ENCODE measurements around the gene MMP20. TPM values are rescaled to one million over a fixed set of nuclear protein-coding genes. Genes with fewer than 3 reads are reported as not detected.

Gene MMP20
- polyA plus RNA-seq, 3 donors, result not detected

DNA sequence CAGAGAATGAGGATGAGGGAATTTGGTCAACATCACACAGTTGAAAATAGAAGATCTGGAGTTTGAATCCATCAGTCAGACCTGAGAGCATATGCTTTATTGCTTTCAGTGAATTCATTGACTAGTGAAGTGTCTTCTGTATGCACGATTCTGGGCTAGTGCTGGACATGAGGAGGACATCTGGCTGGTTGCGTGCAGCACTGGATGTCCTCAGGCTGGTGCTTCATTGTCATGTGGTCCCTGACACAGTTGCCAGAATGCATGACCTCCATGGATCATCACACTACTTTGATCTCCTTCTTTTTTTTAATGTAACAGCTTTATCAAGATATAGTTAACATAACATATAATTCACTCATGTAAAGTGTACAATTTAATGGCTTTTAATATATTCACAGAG, 50.1 kb downstream of the MMP20 start:
- WGBS, 3 donors, result 73 to 96% (median 92%) methylated on average over 2 of the region's 2 CpGs

DNA sequence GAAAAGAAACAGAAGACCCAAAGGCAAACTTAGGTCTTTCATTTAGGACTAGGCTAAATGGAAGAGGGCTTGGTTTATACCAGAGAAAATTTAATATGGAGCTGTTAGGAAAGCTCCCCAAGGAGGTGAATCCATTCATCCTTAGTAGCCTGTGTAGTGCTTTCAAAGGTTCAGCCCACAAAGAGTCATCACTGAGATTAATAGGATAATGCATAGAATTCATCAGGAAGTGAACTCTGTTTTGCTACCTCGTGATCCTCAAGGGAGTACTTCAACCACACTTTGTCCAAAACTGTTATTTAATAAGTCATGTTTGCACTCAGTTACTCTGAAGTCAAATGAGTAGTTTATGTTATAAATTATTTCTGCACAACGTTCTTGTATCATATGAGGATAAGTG, 51.3 kb downstream of the MMP20 start:
- no peak overlapping the region for H3K27ac ChIP-seq (ENCODE audit: low read depth, low read length)
- 24 to 43% (median 37%) methylated on average over 2 of the region's 2 CpGs for WGBS, 3 donors

More for the DNA sequence above, 50.1 kb downstream of the MMP20 start:
- no peak overlapping the region for H3K27ac ChIP-seq (ENCODE audit: low read depth, low read length)

DNA sequence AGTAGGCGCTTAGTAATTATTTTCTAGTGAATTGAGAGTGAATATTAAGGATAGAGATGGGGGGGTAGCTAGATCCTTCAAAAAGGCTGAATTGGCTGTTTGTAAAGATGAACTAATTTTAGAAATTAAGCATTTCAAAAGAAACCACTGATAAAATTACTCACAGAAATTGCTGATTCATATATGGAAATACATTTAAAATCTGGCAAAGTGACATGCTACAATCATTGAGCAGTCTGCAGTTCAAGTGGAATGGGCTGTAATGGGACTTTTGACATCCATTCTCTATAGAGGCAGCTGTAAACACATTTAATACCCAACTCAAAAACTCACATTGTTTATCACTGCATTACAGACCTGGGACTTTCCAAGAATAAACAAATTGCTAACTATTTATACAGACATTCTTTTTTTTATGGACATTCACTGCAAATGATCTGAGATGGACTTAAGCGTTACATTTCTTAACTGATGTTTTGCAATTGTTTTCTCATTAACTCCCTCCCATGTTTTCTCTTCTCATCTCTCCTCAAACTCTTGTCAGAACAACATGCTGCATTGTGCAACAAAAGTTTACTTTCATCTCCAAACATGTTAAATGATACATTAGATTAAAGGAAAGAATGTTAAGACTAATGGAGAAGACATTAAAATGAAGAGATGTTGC, 52.4 kb downstream of the MMP20 start:
- H3K27ac ChIP-seq (ENCODE audit: low read depth, low read length), result no peak overlapping the region
- WGBS, 3 donors, result 77 to 85% (median 79%) methylated on average over 2 of the region's 2 CpGs

DNA sequence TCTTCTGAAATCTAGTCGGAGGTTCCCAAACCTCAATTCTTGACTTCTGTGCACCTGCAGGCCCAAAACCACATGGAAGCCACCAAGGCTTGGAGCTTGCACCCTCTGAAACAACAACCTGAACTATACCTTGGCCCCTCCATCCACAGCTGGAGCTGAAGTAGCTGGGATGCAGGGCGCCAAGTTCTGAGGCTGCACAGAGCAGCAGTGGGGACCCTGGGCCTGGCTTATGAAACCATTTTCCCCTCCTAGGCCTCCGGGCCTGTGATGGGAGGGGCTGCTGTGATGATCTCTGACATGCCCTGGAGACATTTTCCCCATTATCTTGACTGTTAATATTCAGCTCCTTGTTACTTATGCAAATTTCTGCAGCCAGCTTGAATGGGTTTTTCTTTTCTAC, 56.3 kb downstream of the MMP20 start:
- 51 to 73% (median 63%) methylated on average over 3 of the region's 3 CpGs for WGBS, 3 donors
- H3K27ac ChIP-seq (ENCODE audit: low read depth, low read length), result no peak overlapping the region

DNA sequence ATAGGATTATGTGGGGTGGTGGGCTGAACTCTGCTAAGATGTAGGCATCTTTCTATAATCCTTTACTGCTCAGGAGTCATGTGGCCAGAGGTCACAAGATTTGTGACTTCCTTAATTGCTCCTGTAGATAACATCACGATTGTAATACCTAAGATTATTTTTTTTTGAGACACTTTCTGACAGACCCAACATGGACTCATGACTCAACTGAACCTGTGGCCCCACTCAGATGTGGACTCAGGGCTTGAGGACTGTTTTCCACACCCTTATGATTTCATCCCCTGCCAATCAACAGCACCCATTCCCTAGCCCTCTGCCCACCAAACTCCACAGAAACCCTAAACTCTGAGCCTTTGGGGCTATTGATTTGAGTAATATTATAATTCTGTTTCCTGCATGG, 59.0 kb downstream of the MMP20 start:
- no peak overlapping the region for H3K27ac ChIP-seq (ENCODE audit: low read depth, low read length)
- 44 to 52% (median 47%) methylated on average over 1 of the region's 1 CpG for WGBS, 3 donors

DNA sequence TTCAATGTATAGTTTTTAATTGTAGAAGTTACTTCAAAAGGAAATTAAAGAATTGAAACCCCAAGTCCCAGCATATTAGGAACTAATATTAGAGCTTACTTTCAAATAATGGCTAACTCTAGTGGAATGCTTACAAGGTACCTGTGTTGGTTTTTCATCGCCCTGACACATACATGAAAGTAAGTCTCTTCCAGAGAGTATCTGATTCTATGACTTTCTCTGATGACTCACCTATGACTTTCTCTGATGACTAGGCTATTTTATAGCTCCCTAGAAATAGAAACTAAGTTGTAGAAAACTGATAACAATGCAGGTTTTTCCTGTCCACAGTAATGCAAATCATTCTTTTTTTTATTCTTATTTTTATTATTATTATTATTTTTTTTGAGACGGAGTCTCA, 61.0 kb downstream of the MMP20 start:
- WGBS, 3 donors, result 65 to 82% (median 78%) methylated on average over 2 of the region's 2 CpGs
- no peak overlapping the region for H3K27ac ChIP-seq (ENCODE audit: low read depth, low read length)

DNA sequence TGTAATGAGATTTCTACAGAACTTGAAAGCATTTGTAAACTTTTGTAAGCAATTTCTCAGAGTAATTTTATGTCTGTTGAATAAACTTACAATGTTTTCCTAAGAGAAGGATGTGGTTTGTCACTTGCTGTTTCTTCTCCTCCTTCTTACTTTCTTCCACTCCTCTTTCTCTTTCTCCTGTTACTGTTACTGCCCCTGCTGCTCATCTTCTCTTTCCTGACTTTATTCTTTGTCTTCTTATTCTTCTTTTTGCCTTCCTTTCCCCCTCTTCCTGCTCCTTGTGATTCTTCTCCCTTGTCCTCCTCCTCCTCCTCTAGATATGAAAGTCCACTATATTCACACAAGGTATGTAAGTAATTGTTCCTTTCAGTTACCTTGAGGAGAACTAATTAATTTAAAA, 63.5 kb downstream of the MMP20 start:
- no peak overlapping the region for H3K27ac ChIP-seq (ENCODE audit: low read depth, low read length)

DNA sequence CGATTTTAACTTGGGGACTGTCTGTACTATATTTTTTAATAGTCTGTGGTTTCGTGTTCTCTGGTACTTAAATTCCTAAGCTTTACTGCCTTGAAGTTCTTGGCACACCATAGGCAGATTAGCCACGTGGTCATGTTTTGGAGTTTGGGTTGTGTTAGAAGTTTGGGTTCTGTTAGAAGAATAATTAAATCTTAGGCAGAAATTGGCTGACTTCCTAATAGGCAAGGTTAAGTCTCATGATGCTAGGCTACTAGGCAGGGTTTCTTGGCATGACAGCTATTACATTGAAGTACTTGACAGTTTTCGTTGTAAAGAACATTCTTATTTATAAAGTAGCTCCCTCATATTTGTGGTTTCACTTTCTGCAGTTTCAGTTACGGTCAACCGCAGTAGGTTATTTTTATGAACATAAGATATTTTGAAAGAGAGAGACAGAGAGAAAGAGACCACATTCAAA, 64.5 kb downstream of the MMP20 start:
- 12 to 50% (median 22%) methylated on average over 6 of the region's 6 CpGs for WGBS, 3 donors

DNA sequence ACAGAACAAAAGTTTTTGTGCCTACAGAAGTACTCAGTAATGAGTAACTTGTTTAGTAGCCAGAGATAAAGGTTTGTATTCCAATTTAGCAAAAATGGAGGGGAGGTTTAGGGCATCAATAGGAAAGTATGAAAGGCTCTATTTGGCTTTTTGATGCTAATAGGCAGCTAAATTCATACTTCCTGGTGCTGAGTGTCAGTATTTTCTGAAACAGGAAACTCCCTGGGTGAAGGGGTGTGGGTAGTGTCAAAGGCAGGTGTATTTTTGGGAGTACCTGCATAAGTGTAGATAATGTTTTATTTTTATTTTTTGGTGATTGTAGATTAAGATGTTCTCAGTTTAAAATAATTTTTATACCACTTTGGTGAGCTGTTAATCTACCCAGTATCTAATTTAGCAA, 65.3 kb downstream of the MMP20 start:
- H3K27ac ChIP-seq (ENCODE audit: low read depth, low read length), result no peak overlapping the region

More for the DNA sequence above, 64.5 kb downstream of the MMP20 start:
- no peak overlapping the region for H3K27ac ChIP-seq (ENCODE audit: low read depth, low read length)

DNA sequence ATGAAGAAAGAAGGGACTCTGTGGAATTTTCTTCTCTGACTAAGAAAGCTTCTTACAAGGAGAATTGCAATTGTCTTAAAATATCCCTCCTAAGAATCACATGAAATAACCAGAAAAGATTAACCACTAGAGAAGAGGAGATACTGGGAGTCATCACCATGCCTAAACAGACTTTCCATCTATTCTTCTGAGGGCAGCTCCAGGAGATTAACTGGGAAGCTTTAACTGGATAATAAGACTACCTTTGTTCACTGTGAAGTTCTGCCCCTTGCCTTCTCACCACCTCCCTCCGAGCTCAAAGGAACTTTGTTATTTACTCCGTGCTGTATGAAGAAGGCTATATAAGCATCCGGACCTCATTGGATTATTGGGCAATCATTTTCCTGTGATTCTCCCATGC, 70.0 kb downstream of the MMP20 start:
- no peak overlapping the region for H3K27ac ChIP-seq (ENCODE audit: low read depth, low read length)
- WGBS, 3 donors, result 74 to 80% (median 76%) methylated on average over 3 of the region's 3 CpGs

DNA sequence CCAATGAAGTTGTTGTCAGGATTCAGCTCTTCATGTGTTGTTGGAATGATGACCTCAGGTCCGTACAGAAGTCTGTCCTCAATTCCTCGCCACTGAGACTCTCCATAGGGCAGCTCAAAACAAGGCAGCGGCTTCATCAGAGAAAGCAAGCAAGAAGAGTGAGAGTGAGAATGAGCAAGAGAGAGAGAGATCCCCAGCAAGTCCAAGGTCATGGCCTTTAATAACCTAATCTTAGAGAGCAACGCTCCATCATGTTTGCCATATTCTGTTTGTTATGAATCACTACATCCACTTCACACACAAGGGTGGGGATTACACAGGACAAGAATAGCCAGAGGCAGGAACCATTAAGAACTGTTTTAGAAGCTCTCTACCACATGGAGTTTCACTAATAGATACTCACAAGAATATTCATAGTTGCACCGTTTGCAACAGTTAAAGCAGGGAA, 71.3 kb downstream of the MMP20 start:
- H3K27ac ChIP-seq (ENCODE audit: low read depth, low read length), result no peak overlapping the region
- 86 to 92% (median 90%) methylated on average over 5 of the region's 5 CpGs for WGBS, 3 donors

DNA sequence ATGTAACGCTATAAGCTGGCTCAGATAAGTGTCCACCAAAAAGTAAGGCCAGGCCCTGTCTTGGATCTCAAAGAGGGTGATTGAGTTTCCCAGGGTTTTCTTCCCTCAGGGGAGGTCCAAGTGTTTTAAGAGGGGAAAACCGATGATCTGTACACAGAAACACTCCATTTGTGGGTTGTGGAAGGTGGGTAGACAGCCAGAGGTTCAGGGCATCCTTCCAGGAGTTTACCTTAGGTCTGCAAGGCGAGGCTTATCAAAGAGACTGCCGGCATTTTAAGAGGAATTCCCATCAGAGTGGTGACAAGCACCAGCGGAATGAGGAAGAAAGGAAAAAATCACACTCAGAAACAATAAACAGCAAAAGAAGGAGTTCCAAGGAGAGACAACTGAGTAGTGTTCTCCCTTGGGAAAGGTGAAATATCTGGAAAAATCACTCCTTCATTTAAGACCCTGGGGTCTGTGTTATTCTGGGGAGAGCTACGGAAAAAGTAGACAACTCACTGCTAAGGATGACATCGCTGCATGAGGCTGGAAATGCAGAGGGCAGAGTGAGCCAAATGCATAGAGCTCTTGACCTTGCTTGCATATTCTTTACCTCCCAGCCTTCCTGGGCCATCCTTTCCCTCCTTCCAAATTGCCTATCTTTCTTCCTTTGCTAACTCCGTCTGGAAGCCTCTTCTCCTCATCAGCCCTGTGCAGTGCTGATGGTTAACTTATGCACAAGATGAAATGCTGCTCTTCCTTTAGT, 72.5 kb downstream of the MMP20 start:
- no peak overlapping the region for H3K27ac ChIP-seq (ENCODE audit: low read depth, low read length)
- 61 to 75% (median 74%) methylated on average over 8 of the region's 8 CpGs for WGBS, 3 donors

DNA sequence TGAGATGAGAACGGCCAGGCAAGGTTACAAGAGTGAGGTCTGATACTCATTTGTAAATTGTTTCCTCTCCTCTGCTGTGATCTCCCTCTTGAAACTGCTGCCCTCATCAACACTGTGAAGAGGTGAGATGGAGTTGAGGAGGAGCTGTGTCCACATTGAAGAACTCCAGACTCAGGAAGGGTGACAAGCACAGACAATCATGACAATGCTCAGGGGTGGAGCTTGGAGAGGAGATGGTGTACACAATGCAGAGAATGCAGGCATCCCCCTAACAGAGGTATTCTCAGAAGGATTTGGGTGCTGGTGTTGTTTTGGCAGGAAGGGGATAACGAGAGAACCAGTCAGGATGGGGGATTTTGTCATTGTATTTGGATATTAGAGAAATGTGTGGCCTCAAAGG, 73.1 kb downstream of the MMP20 start:
- 56 to 74% (median 63%) methylated on average over 2 of the region's 2 CpGs for WGBS, 3 donors
- no peak overlapping the region for H3K27ac ChIP-seq (ENCODE audit: low read depth, low read length)

DNA sequence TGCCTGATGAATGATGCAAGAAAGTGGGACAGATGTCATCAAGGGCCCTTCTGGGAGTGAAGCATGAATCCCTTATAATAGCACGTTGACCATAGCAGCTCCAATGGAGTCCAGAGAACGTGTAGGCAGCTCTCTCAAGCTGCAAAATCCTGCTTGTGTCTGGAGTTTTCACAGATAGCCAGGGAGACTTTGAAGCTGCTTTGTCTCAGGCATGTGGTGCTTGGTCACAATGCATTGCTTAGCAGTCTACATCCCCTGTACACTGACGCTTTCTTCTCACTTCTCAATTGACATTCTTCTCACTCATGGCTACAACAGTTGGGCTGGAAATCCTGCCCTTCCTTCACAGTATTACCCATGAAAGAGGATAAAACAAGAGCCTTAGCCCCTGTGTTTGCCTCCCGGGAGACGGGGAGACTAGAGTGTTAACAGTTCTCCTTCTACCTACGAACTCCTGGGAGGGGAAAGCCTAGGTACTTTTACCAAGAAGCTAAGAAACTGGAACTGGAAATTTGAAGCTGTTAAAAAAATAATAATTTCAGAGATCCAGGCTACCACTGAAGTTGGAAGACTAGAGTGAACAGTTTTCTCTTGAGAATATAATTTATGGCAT, 73.9 kb downstream of the MMP20 start:
- H3K27ac ChIP-seq (ENCODE audit: low read depth, low read length), result no peak overlapping the region

DNA sequence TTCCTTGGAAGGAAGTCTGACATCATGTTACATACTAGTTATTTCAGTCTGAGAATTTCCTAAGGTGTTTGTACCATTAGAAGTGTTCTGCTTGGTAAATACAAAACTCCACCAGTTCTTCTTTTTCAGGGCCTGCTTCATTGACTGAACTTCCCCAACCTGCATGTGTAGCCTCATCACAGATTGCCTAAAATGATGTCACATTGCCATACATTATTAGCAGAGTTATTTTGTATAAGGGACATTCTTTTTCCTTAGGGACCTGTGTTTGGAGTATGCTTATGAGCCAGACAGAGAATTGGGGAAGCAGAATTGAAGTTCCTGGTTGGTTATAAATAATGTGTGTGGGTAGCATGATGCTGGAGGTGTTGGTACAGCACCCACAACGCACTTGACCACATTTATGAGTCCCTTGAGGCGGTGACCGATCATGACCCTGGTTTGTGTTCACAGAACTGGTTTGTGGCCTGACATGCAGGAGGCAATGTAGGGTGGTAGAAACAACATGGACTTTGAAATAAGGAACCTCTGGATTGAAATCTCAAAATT, 78.1 kb downstream of the MMP20 start:
- 49 to 79% (median 54%) methylated on average over 3 of the region's 3 CpGs for WGBS, 3 donors
- no peak overlapping the region for H3K27ac ChIP-seq (ENCODE audit: low read depth, low read length)

More for the DNA sequence above, 73.9 kb downstream of the MMP20 start:
- WGBS, 3 donors, result 60 to 76% (median 70%) methylated on average over 6 of the region's 6 CpGs

DNA sequence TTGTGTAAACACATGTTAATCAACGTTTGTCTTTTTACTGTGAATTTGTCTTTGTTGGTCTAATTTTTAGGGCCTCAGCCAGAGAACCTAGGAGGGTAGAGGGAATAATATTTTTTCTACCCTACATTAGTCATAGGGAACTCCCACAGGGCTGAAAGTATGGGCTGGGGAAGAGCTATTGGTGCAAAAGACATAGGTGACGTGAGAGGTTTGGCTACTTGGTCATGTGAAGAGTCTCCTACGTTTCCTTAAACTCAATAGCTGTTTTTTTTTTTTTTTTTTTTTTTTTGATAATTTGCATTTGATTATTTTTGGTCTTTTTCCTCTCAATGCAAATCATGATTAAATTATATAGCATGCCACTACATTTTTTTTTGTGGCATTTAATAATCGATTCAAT, 78.7 kb downstream of the MMP20 start:
- H3K27ac ChIP-seq (ENCODE audit: low read depth, low read length), result no peak overlapping the region
- 69 to 79% (median 75%) methylated on average over 4 of the region's 4 CpGs for WGBS, 3 donors

DNA sequence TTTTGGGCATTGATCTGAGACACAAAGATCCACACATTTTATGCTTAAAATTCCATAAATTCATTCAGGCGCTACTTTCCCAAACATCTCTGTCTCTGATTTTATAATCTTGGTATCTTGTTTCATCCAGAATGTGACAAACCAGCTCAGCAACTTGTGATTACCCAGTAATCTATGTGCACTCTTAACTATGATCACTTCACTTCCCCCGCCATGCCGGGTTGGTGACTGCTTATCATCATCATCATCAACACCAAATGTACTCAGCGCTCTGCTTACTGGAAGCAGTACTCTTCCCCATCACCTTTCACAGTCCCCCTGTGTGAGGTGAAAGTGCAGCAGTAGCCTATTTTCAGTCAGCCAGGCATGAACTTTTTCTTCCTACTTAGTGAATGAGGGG, 79.4 kb downstream of the MMP20 start:
- no peak overlapping the region for H3K27ac ChIP-seq (ENCODE audit: low read depth, low read length)
- 67 to 78% (median 71%) methylated on average over 4 of the region's 4 CpGs for WGBS, 3 donors

DNA sequence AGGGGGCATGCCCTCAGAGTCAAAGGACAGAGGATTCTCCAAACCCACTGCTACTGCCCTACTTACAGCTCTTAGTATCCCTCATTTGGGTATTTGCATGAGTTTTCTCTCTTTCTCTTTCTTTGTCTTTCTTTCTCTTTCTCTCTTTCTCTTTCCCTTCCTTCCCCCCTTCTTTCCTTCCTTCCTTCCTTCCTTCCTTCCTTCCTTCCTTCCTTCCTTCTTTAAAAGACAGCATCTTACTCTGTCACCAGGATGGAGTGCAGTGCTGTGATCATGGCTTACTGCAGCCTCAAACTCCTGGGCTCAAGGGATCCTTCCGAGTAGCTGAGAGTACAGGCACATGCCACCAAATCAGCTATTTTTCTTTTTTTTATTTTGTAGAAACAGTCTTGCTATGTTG, 80.5 kb downstream of the MMP20 start:
- 72 to 96% (median 89%) methylated on average over 1 of the region's 1 CpG for WGBS, 3 donors
- no peak overlapping the region for H3K27ac ChIP-seq (ENCODE audit: low read depth, low read length)

DNA sequence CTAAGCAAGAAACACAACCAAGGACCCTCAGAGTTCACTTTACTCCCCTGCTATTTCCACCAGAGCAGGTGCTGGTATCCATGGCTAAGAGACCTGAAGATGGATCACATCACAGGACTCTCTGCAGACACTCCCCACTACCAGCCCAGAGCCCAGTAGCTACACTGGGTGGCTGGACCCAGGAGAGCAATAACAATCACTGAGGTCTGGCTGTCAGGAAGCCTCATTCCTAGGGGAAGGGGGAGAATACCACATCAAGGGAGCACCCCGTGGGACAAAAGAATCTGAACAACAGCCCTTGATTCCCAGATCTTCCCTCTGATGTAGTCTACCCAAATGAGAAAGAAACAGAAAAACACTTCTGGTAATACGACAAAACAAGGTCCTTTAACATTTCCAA, 85.6 kb downstream of the MMP20 start:
- 78 to 82% (median 80%) methylated on average over 2 of the region's 2 CpGs for WGBS, 3 donors
- H3K27ac ChIP-seq (ENCODE audit: low read depth, low read length), result no peak overlapping the region
